PC-9 (cell line): Measurements from ENCODE around the gene LTO1. TPM values are rescaled to one million over a fixed set of nuclear protein-coding genes. Genes with fewer than 3 reads are reported as not detected.
A peak's percentile ranks its signal among the peaks of the same experiment; 100 is the strongest.

Experiments
- BruUV-seq: library from RNA; stranded (reverse); fragments of 400-500 nt; replicated peaks from 2 replicates; lab custom pipeline; 2021; lab: Mats Ljungman, UMichigan
- CTCF ChIA-PET: fragments of 300-600 bp; sonication (Branson Sonifier 250); formaldehyde crosslinking; loops from one replicate; lab custom pipeline; 2022; ENCODE audit warnings: antibody characterized with exemption; lab: Charles Lee
- POLR2A ChIA-PET: fragments of 300-600 bp; sonication (Branson Sonifier 250); formaldehyde crosslinking; loops from one replicate; lab custom pipeline; 2022; ENCODE audit warnings: antibody characterized with exemption; ENCODE audit not compliant: unreplicated experiment; lab: Charles Lee
- DNase-seq, 2 experiments: peaks; one replicate each; pipeline versions ENCODE4 v3.0.0 to v3.0.0-alpha.2; 2015 to 2022; ENCODE audit warnings: mixed read lengths in 1 of 2
- H2AFZ ChIP-seq: fragments of 200-600 bp; sonication (generic); 2 replicates; pipeline ENCODE4 v1.8.1; 2017; ENCODE audit warnings: antibody characterized with exemption
- H3F3A ChIP-seq: fragments of 200-600 bp; sonication (generic); 2 replicates; pipeline ENCODE4 v1.8.1; 2017; ENCODE audit warnings: antibody characterized with exemption, mild to moderate bottlenecking, low read depth; ENCODE audit not compliant: insufficient read depth
- H3K27ac ChIP-seq: fragments of 200-600 bp; sonication (generic); 2 replicates; pipeline ENCODE4 v1.6.1; 2016; ENCODE audit warnings: mixed run types
- H3K27me3 ChIP-seq: fragments of 200-600 bp; sonication (generic); 2 replicates; pipeline ENCODE4 v1.6.1; 2016; ENCODE audit warnings: low read depth, mixed run types; ENCODE audit not compliant: insufficient read depth
- H3K36me3 ChIP-seq: fragments of 200-600 bp; sonication (generic); 2 replicates; pipeline ENCODE4 v1.6.1; 2016; ENCODE audit warnings: low read depth, mixed run types
- H3K4me1 ChIP-seq: fragments of 200-600 bp; sonication (generic); replicated peaks from 2 replicates; pipeline ENCODE4 v1.6.1; 2016; ENCODE audit warnings: mixed run types; ENCODE audit not compliant: insufficient read depth
- H3K4me2 ChIP-seq: fragments of 200-600 bp; sonication (generic); 2 replicates; pipeline ENCODE4 v1.6.1; 2017; ENCODE audit warnings: mixed run types
- H3K4me3 ChIP-seq: fragments of 200-600 bp; sonication (generic); 2 replicates; pipeline ENCODE4 v1.6.1; 2016; ENCODE audit warnings: mixed run types
- H3K79me2 ChIP-seq: fragments of 200-600 bp; sonication (generic); 2 replicates; pipeline ENCODE4 v1.6.1; 2017; ENCODE audit warnings: low read depth, mixed run types
- H3K9me2 ChIP-seq: fragments of 200-600 bp; sonication (generic); 2 replicates; pipeline ENCODE4 v1.8.1; 2017; ENCODE audit warnings: mild to moderate bottlenecking; ENCODE audit not compliant: insufficient read depth
- H3K9me3 ChIP-seq: fragments of 200-600 bp; sonication (generic); 2 replicates; pipeline ENCODE4 v1.8.1; 2016; ENCODE audit warnings: low read depth; ENCODE audit not compliant: insufficient read depth
- H4K20me1 ChIP-seq: fragments of 200-600 bp; sonication (generic); 2 replicates; pipeline ENCODE4 v1.8.1; 2017; ENCODE audit not compliant: insufficient read depth
- CTCF ChIP-seq: fragments of 200-600 bp; sonication (generic); conservative IDR thresholded peaks from 2 replicates; pipeline ENCODE4 v1.6.1; 2017; ENCODE audit warnings: mixed run types, antibody characterized with exemption, mild to moderate bottlenecking, moderate library complexity
- EZH2 ChIP-seq: fragments of 200-600 bp; sonication (generic); IDR thresholded peaks from 2 replicates; pipeline ENCODE4 v1.8.0; 2017; ENCODE audit warnings: antibody characterized with exemption, low read depth
- intact Hi-C: fragments of 100-400 bp; cut with micrococcal nuclease; formaldehyde crosslinking; loops from one replicate; pipeline ENCODE4 v1.10.0; 2022; ENCODE audit not compliant: unreplicated experiment
- total RNA-seq: library from RNA; stranded (reverse); gene quantifications from 2 replicates; pipeline ENCODE4 v1.2.3, GENCODE V29; 2021

LTO1 gene
- total RNA-seq, 1 experiment from 2014 or later = 41.1 TPM

- intact Hi-C loops = no loop called here
- peaks cover 99% of the 10 kb centered on the region for H3F3A ChIP-seq
- no peaks in the 10 kb centered on the region for H3K9me3 ChIP-seq
- H3K9me2 ChIP-seq = no peaks in the 10 kb centered on the region
- no peak for TF ChIP-seq EZH2
- no peak for TF ChIP-seq CTCF
- H3K27me3 ChIP-seq = no peaks in the 10 kb centered on the region
- H3K4me3 ChIP-seq = no peak overlapping the region
- H3K27ac ChIP-seq = no peak overlapping the region
- H3K36me3 ChIP-seq = peaks cover 71% of the 10 kb centered on the region
- no peak overlapping the region for H3K4me2 ChIP-seq
- no TSS peak for BruUV-seq
- H2AFZ ChIP-seq = no peak overlapping the region
- H4K20me1 ChIP-seq = peaks cover 93% of the 10 kb centered on the region
- CTCF ChIA-PET = no interaction called here
- H3K4me1 ChIP-seq = peaks cover 19% of the 10 kb centered on the region
- peaks cover 52% of the 10 kb centered on the region for H3K79me2 ChIP-seq
- DNase-seq = no peak
- POLR2A ChIA-PET = interaction anchor here (0.6 kb wide), 1 partner anchor 375 kb away, joined by 9 read pairs; no protein-coding TSS in a partner anchor
Measured at GRCh38 chr11:69650081-69650831, 24.9 kb downstream of the LTO1 start.

GRCh38 chr11:69649576-69649900 lies 25.6 kb downstream of the LTO1 start:
- POLR2A ChIA-PET = interaction anchor here (0.6 kb wide), 1 partner anchor 375 kb away, joined by 9 read pairs; no protein-coding TSS in a partner anchor

More at GRCh38 chr11:69649576-69649900, 25.6 kb downstream of the LTO1 start:
- TF ChIP-seq CTCF = no peak
- Histone ChIP-seq H4K20me1 (peaks cover 98% of the 10 kb centered on the region), H3F3A (peaks cover 100% of the 10 kb centered on the region), H3K27me3 (no peaks in the 10 kb centered on the region), H3K4me3 (no peak overlapping the region), H3K9me2 (no peaks in the 10 kb centered on the region), H3K9me3 (no peaks in the 10 kb centered on the region), H3K27ac (no peak overlapping the region), H2AFZ (no peak overlapping the region), H3K4me1 (peaks cover 19% of the 10 kb centered on the region), H3K79me2 (peaks cover 59% of the 10 kb centered on the region), H3K4me2 (no peak overlapping the region), H3K36me3 (peaks cover 78% of the 10 kb centered on the region)
- BruUV-seq = no TSS peak
- intact Hi-C loops = no loop called here
- CTCF ChIA-PET = no interaction called here
- peak in 1 of 2 experiments; percentile 11 for DNase-seq
